LNCAP (cell line): Measurements from ENCODE around the gene NAALADL1.

ENCODE experiments used
- CTCF ChIP-seq: fragments of 450-650 bp; IDR thresholded peaks from 2 replicates; pipeline ENCODE4 v1.5.1; 2017; ENCODE audit warnings: mild to moderate bottlenecking

Gene NAALADL1

GRCh38 chr11:65016705-65017104 lies 41.6 kb downstream of the NAALADL1 start:
- TF ChIP-seq CTCF = no peak

- no peak for TF ChIP-seq CTCF
These were observed 43.6 kb downstream of the NAALADL1 start for GRCh38 chr11:65014726-65015227.

- TF ChIP-seq CTCF = peak; percentile 88
These were observed 44.2 kb downstream of the NAALADL1 start, which contains the start of gene ARL2 for GRCh38 chr11:65013888-65014725. Gene ARL2 (plus strand): TSS chr11:65014160. CDS start chr11:65014208, 48 bp downstream.

GRCh38 chr11:65013130-65013887 lies 45.0 kb downstream of the NAALADL1 start:
- TF ChIP-seq CTCF = peak; percentile 58

- no peak for TF ChIP-seq CTCF
These were observed 49.5 kb downstream of the NAALADL1 start for GRCh38 chr11:65008873-65009272.

- no peak for TF ChIP-seq CTCF
These were observed 50.3 kb downstream of the NAALADL1 start for GRCh38 chr11:65008016-65008415.

- TF ChIP-seq CTCF = no peak
These were observed 55.1 kb downstream of the NAALADL1 start for GRCh38 chr11:65003282-65003681.
